ENCODE data around the gene CARMIL1. TPM values are rescaled to one million over a fixed set of nuclear protein-coding genes. Genes with fewer than 3 reads are reported as not detected.

CARMIL1 gene
- total RNA-seq, 1 experiment from 2014 or later, result 25.9 TPM

GRCh38 chr6:25488156-25488555 lies 209.0 kb downstream of the CARMIL1 start:
- Histone ChIP-seq H3K36me3 (ENCODE audit: control insufficient read depth, insufficient read depth, low read length) (no peaks in the 10 kb centered on the region), H3K4me1 (peaks cover 11% of the 10 kb centered on the region), H3K9me3 (no peaks in the 10 kb centered on the region), H3K4me3 (ENCODE audit: low read depth, low read length) (no peak overlapping the region), H3K27me3 (replicated peaks; ENCODE audit: control insufficient read depth, insufficient read depth, low read length) (no peaks in the 10 kb centered on the region)
- ChIA-PET POLR2A (no interaction called here), CTCF (no interaction called here)
- no peak for DNase-seq
- BruUV-seq (replicated peaks), result no TSS peak
- Mint-ChIP-seq H3K36me3 (ENCODE audit: insufficient read depth, unreplicated experiment) (peaks cover 15% of the 10 kb centered on the region), H3K27me3 (ENCODE audit: insufficient read depth, unreplicated experiment) (no peaks in the 10 kb centered on the region), H3K9me3 (ENCODE audit: unreplicated experiment) (no peaks in the 10 kb centered on the region), H3K4me3 (ENCODE audit: unreplicated experiment) (no peak overlapping the region), H3K27ac (ENCODE audit: unreplicated experiment) (no peak overlapping the region), H3K4me1 (ENCODE audit: low read depth, unreplicated experiment) (peaks cover 7% of the 10 kb centered on the region)
- TF ChIP-seq CTCF (IDR thresholded peaks at IDR 0.05; ENCODE audit: insufficient read depth in 1 of 2, low read depth in 1 of 2, low read length in 1 of 2, severe bottlenecking in 1 of 2, unreplicated experiment in 1 of 2), result no peak
- intact Hi-C loops (cut with micrococcal nuclease; ENCODE audit: unreplicated experiment), result no loop called here

- POLR2A ChIA-PET, result interaction anchor here (1.8 kb wide), 1 partner anchor 210 kb away, joined by 10 read pairs; the partner anchor contains the start of gene CARMIL1
- Mint-ChIP-seq H3K9me3 (ENCODE audit: unreplicated experiment) (no peaks in the 10 kb centered on the region), H3K36me3 (ENCODE audit: insufficient read depth, unreplicated experiment) (peaks cover 20% of the 10 kb centered on the region)
Observed at GRCh38 chr6:25489399-25489798, 210.2 kb downstream of the CARMIL1 start.

More at GRCh38 chr6:25489399-25489798, 210.2 kb downstream of the CARMIL1 start:
- CTCF ChIA-PET, result interaction anchor here (1.2 to 2.1 kb wide), 5 partner anchors 177 to 266 kb away, joined by 4 to 38 read pairs (median 22); partner anchors contain the start of gene CARMIL1
- no peaks in the 10 kb centered on the region for H3K27me3 Mint-ChIP-seq (ENCODE audit: insufficient read depth, unreplicated experiment)
- Histone ChIP-seq H3K27me3 (replicated peaks; ENCODE audit: control insufficient read depth, insufficient read depth, low read length) (no peaks in the 10 kb centered on the region), H3K9me3 (no peaks in the 10 kb centered on the region), H3K36me3 (ENCODE audit: control insufficient read depth, insufficient read depth, low read length) (no peaks in the 10 kb centered on the region; the same call in 1 of the 2 replicates), H3K4me3 (ENCODE audit: low read depth, low read length) (no peak overlapping the region), H3K4me1 (peaks cover 11% of the 10 kb centered on the region)
- no peak for DNase-seq
- TF ChIP-seq CTCF (IDR thresholded peaks at IDR 0.05; ENCODE audit: insufficient read depth in 1 of 2, low read depth in 1 of 2, low read length in 1 of 2, severe bottlenecking in 1 of 2, unreplicated experiment in 1 of 2), result no peak
- intact Hi-C loops (cut with micrococcal nuclease; ENCODE audit: unreplicated experiment), result no loop called here
- H3K27ac Mint-ChIP-seq (ENCODE audit: unreplicated experiment), result peak overlapping the region; percentile 63
- H3K4me1 Mint-ChIP-seq (ENCODE audit: low read depth, unreplicated experiment), result peaks cover 7% of the 10 kb centered on the region
- H3K4me3 Mint-ChIP-seq (ENCODE audit: unreplicated experiment), result no peak overlapping the region
- BruUV-seq (replicated peaks), result no TSS peak

Data from Caco-2 (cell line).